Coronary artery (tissue), 2 donors: ENCODE data around the gene HUS1.
"Not testable (repeated sequence)": the region's sequence is repeated elsewhere in the genome, so short reads cannot be mapped to it uniquely, and the experiment has no call there.

Experiments used
- DNase-seq: peaks from one replicate; pipeline ENCODE4 v3.0.0-alpha.2; 2017; ENCODE audit warnings: low spot score
- H3K27ac ChIP-seq, 2 donors: fragments of 200-600 bp; sonication (generic); one replicate each; pipeline ENCODE4 v1.5.1; 2016 to 2019
- H3K4me3 ChIP-seq: fragments of 200-600 bp; sonication (generic); 2 replicates; pipeline ENCODE4 v1.5.1; 2016; ENCODE audit warnings: mild to moderate bottlenecking, moderate library complexity
- TF ChIP-seq, protein P1 (sequence below): fragments of 200-600 bp; sonication (generic); IDR thresholded peaks from one replicate; pipeline ENCODE4 v1.5.1; 2019; ENCODE audit warnings: antibody characterized with exemption

The HUS1 gene

DNA sequence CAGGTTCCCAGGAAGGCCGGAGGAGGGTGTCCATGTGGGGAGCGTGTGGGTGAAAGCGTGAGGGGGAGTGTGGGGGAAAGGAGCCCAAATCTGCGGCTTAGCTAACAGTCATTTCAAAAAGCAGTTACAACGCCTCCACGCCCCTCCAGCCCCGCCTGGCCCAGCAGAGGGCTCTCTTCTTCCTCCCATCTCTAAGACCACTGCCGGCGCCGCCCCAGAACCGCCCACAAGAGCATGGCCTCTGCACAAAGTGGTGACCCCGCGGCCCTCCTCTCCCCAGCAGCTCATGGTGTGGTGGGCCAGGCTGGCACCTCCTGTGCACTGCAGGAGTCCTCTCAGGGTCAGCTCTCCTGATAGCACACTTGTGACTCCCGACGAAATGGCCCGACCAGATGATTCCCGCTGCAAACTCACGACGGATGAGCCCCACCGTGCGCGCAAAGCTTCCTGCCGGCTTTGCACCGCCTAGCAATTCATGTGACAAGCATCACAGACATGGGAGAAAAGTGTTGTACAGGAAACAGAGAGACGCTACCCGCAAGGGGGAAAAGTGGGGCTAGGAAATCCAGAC is 12.4 kb upstream of the HUS1 start:
- H3K27ac ChIP-seq, result peak overlapping the region in 1 of 2 donors; percentile 69
- peak overlapping the region; percentile 71 for H3K4me3 ChIP-seq
- peak; percentile 79 for DNase-seq
- TF ChIP-seq, protein P1, sequence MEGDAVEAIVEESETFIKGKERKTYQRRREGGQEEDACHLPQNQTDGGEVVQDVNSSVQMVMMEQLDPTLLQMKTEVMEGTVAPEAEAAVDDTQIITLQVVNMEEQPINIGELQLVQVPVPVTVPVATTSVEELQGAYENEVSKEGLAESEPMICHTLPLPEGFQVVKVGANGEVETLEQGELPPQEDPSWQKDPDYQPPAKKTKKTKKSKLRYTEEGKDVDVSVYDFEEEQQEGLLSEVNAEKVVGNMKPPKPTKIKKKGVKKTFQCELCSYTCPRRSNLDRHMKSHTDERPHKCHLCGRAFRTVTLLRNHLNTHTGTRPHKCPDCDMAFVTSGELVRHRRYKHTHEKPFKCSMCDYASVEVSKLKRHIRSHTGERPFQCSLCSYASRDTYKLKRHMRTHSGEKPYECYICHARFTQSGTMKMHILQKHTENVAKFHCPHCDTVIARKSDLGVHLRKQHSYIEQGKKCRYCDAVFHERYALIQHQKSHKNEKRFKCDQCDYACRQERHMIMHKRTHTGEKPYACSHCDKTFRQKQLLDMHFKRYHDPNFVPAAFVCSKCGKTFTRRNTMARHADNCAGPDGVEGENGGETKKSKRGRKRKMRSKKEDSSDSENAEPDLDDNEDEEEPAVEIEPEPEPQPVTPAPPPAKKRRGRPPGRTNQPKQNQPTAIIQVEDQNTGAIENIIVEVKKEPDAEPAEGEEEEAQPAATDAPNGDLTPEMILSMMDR, result peak; percentile 38

DNA sequence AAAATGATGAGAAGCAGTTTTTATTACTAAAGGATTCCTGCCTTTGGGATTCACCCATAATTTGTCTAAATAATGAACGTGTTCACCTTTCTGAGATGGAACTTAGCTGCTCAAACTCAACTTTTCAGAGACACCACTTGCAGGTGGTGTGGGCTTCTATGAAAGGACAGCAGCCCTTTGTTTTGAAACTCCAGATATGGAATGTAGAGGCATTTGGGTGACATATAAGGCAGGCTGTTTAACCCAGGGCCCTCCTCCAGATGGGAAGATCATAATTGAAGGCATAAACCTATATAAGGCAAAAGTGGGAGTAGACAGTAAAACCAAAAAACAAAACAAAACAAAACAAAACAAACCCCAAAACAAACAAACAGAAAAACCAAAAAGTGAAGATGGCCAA is 11.9 kb upstream of the HUS1 start:
- Histone ChIP-seq H3K4me3 (peak overlapping the region; percentile 71), H3K27ac (no peak overlapping the region)
- DNase-seq, result no peak
- TF ChIP-seq, protein P1, result no peak

DNA sequence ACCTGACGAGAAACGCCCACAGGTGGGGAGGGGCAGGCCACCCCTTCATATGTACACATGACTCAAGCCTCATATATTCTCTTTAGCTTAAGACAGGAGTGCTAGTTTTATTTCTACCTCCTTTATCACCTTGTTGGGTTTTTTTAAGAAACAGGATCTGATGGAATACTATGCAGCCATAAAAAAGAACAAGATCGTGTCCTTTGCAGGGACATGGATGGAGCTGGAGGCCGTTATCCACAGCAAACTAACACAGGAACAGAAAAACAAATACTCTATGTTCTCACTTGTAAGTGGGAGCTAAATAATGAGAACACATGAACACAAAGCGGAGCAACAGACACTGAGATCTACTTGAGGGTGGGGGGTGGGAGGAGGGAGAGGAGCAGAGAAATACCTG is 11.2 kb upstream of the HUS1 start:
- no peak overlapping the region for H3K27ac ChIP-seq
- TF ChIP-seq, protein P1, result no peak
- no peak for DNase-seq
- no peak overlapping the region for H3K4me3 ChIP-seq

DNA sequence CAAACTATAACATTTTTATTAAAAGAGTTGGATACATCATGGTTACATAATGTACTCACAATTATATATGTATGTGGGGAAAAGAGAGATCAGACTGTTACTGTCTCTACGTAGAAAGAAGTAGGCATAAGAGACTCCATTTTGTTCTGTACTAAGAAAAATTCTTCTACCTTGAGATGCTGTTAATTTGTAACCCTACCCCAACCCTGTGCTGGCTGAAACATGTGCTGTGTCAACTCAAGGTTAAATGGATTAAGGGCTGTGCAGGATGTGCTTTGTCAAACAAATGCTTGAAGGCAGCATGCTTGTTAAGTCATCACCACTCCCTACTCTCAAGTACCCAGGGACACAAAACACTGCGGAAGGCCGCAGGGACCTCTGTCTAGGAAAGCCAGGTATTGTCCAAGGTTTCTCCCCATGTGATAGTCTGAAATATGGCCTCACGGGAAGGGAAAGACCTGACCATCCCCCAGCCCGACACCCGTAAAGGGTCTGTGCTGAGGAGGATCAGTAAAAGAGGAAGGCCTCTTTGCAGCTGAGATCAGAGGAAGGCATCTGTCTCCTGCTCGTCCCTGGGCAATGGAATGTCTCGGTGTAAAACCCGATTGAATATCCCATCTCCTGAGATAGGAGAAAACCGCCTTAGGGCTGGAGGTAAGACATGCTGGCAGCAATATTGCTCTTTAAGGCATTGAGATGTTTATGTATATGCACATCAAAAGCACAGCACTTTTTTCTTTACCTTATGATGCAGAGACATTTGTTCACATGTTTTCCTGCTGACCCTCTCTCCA is 10.4 kb upstream of the HUS1 start:
- H3K27ac ChIP-seq, DNase-seq: not testable (repeated sequence)

DNA sequence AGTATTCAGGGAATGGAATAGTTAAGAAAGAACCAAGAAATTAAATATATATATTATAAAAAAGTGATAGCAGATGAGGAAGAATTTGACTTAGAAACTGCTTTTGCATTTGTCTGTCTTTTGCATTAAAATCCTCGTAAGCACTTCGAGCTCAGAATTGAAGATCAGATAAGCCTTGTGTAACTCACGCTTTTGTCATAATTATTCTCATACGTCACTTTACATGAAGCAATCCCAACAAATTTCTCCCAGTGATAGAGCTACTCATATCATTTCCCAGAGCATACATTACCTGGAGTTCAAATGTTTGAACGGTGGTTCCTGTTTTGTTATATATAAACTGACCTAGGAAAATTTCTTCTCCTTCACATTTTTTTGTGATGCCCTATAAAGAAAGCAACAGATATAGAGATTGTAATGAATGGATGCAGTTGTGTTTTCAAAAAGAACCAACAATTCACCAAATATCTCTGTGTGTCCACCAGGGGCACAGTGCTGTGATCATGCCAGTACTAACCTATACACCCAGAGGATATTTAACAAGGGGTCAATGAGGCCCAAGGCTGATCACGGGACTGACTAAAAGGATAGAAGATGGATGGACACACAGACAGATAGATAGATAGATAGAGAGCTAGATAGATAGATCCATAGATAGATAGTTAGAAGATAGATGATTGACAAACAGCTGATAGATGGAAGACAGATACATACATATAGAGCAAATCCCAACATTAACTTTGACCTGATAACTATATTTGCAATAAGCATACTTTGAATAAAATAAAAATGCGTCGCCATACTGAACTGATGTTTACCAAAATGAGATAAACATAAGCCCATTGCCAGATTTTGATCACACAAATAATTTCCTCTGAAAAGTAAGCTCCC is 9.3 kb upstream of the HUS1 start:
- no peak for DNase-seq
- H3K27ac ChIP-seq, result no peak overlapping the region
- no peak overlapping the region for H3K4me3 ChIP-seq
- TF ChIP-seq, protein P1, result no peak

More for the DNA sequence above, 10.4 kb upstream of the HUS1 start:
- not testable (repeated sequence) for H3K4me3 ChIP-seq

DNA sequence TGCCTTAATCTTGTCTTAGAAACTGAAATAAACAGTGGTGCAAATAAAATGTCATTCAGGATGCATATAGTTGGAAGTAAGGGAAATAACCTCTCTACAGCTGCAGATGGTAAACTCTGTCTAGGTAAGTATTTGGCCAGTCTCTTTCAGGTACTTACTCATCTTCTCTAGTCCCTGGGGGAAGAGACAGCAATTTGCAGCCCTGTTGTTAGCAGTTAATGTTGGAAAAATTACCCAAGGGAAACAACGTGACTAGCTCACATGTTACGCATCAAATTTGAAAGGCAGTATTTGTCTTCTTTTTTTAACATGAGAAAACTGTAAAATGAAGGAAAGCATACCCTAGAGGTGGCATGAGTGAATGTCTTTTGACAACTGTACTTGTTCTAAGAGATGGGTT is 3.2 kb upstream of the HUS1 start:
- TF ChIP-seq, protein P1, result no peak
- DNase-seq, result no peak
- H3K27ac ChIP-seq, result no peak overlapping the region

DNA sequence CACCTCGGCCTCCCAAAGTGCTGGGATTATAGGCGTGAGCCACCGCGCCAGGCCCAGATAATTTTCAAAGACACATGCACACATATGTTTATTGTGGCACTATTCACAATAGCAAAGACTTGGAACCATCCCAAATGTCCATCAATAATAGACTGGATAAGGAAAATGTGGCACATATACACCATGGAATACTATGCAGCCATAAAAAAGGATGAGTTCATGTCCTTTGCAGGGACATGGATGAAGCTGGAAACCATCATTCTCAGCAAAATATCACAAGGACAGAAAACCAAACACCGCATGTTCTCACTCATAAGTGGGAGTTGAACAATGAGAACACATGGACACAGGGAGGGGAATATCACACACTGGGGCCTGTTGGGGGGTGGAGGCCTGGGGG is 1.2 kb upstream of the HUS1 start:
- not testable (repeated sequence) for DNase-seq, H3K4me3 ChIP-seq, H3K27ac ChIP-seq

More for the DNA sequence above, 3.2 kb upstream of the HUS1 start:
- H3K4me3 ChIP-seq, result no peak overlapping the region
